Frontal cortex (tissue), 4 donors: ENCODE data around the gene SLC44A1. TPM values are rescaled to one million over a fixed set of nuclear protein-coding genes. Genes with fewer than 3 reads are reported as not detected.

Source experiments
- DNase-seq, 2 donors: peaks; one replicate each; pipeline ENCODE4 v3.0.0; 2012; ENCODE audit warnings: low spot score in 2 of 2
- FAIRE-seq: peaks from 2 replicates; lab custom pipeline; 2012; peaks lifted over from hg19 to GRCh38; lab: Jason Lieb, UNC
- total RNA-seq: library from RNA; depleted of rRNA; stranded (reverse); fragments of >200 nt; gene quantifications from one replicate; pipeline ENCODE4 v1.2.3, GENCODE V29; 2014
- donor health status: control.
- donor health status: control.
- donor health status: control.

The SLC44A1 gene
- total RNA-seq, 1 donor from 2014 or later, result 38.7 TPM

- FAIRE-seq (no peak), DNase-seq (no peak)
Measured at GRCh38 chr9:105444130-105444529, 199.7 kb downstream of the SLC44A1 start.

GRCh38 chr9:105445203-105445881 is 200.9 kb downstream of the SLC44A1 start:
- no peak for DNase-seq
- no peak for FAIRE-seq

GRCh38 chr9:105447386-105447813 is 202.9 kb downstream of the SLC44A1 start:
- FAIRE-seq (no peak), DNase-seq (peak in 1 of 2 donors; percentile 12)

DNA sequence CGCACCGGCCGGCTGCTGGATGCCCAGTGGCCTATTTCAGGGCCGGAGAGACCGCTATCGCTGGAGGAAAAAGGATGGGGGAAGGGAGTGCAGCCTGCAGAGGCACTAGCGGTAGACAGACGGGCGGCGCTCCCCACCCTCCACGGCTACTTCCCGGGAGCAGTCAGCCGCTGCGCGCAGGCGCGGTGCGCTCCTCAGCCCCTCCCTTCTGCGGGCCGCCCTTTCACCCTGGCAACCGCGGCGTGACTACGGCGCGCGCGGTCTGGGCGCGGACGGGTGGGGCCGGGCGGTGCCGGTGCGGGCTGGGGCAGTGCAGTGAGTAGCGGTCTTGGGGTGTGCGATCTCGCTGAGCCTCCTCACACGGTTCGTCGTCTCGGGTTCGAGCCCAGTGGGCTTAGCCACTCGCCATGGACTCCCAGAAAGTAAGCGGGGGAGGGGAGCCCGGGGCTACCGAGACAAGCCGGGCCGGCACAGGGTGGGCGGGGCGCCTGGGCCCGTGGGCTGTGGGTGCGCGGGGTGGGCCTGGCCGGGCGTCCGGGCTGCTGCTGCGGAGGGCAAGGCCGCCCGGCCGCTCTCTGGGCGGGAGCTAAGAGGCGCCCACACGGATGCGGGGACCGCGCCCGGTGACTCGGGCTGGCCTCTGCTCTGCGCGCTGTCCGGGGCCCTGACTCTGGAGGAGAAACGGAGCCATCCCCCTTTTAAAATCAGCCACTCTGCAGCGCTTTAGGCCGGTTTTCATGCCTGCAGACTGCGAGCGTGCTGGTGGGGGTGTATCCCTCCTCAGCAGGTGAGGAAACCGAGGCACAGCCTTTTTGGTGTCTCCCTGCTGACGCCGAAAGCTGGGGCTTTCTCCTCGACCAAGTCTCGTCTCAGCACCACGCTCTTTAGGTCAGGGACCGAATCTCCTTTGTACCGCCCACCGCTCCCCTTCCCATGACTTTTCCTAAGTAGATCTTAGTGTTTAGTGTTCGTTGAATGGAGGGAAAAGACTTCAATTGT is 203.7 kb downstream of the SLC44A1 start, which contains the start of gene FSD1L:
Gene FSD1L (plus strand): TSS at position 221 of the 999 bp plus-strand sequence. CDS start 187 bp downstream, at position 408.
- FAIRE-seq, result no peak

GRCh38 chr9:105449081-105449480 is 204.6 kb downstream of the SLC44A1 start:
- no peak for FAIRE-seq

More for the DNA sequence above, 203.7 kb downstream of the SLC44A1 start, which contains the start of gene FSD1L:
- DNase-seq, result peak; percentile 83 to 84

DNA sequence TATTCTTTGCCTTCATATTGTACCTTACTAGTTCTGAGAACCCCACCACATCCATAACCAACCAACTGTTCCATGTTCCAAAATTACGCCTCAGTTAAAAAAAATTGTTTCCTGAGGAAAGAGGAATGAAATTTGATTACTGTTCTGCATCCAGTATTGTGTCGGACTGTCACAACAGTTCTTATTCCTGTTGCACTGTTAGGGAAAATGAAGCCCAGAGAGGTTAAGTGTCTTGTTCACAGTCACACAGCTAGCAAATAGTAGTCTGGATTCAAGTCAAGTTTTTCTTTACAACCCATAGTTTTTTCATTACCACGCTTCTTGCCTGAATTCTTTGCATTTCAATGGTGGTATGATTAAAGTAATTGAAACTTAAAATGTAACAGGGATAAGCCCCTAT is 207.7 kb downstream of the SLC44A1 start:
- FAIRE-seq (no peak), DNase-seq (no peak)

More at GRCh38 chr9:105449081-105449480, 204.6 kb downstream of the SLC44A1 start:
- no peak for DNase-seq

DNA sequence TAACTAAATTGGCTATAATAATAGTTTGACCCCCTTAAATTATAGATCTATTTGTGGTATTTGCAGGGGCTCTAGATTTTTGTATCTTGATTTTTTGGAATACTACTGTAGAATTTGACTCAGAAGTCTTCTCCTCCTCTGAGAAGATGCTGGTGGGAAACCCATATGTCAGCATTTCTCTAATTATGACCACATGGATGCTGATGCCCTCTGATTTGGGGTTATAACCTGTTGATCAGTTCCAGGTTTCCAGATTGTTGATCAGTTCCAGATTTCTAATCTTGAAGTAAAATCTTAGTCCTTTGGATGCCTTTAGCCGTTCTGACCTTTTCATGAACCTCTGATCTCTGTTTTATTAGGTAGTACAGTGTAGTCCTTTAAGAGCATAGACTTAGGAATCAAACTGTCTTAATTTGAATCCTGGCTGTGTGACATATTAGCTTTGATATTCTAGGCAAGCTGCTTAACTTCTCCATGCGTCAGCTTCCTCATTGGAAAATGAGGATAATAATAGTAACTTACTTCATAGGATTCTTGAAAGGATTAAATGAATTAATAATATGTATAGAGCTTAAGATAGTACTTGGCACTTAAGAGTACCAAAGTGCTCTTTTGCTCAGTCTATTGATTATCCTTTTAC is 211.5 kb downstream of the SLC44A1 start:
- no peak for FAIRE-seq

DNA sequence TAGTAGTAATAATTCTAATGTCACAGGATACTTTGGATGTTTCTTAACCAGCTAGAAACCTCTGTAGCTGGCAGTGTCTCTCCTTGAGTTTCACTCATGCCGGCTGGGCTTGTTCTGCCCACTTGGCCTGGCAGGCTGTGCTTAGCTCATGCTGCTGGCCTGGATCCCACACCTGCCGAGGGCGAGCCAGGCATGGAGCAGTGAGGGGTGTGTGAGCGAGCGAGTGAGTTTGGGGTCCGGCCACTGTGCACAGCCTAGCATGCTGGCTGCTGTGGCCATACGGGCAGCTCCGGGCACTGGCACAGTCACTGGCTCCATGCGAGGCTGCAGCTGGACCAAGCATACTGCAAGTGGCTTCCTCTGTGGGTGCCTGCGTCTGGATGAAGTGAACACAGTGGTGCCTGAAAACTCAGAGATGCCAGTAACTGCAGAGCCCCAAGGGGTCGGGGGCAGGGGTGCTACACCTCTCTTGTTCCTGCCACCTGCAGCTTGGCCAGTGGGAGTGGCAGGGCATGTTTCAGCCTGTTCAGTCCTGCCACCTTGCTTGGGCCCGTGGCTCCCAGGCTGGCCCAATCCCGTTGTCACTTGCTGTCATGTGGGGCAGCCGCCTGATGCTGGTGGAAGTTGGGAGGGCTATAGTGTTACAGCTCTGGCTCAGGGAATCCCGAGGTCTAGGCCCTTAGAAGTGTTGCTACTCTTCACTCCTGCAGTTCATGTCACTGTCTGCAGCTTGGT is 213.3 kb downstream of the SLC44A1 start:
- DNase-seq (no peak), FAIRE-seq (no peak)

More for the DNA sequence above, 211.5 kb downstream of the SLC44A1 start:
- no peak for DNase-seq

GRCh38 chr9:105458404-105458803 is 214.0 kb downstream of the SLC44A1 start:
- FAIRE-seq, result no peak
- DNase-seq, result no peak

DNA sequence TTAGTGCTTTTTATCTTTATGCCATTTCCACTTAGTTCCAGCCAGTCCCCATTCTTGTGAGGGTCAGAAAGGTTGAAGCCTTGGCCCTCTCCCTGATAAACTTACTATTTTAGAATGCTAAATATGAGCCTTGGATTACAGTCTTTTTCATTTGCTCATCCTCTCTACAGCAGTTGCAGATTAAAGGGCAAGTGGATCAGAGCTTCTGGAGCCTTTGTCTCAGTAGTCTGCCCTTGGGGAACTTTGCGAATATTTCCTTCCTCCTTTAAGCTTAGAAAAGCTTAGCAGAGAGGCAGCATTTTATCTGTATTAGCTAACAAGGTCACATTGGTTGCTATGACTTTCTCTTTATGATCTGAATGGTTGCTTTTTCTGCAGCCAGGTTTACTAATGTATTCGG is 214.9 kb downstream of the SLC44A1 start:
- no peak for FAIRE-seq
- no peak for DNase-seq

DNA sequence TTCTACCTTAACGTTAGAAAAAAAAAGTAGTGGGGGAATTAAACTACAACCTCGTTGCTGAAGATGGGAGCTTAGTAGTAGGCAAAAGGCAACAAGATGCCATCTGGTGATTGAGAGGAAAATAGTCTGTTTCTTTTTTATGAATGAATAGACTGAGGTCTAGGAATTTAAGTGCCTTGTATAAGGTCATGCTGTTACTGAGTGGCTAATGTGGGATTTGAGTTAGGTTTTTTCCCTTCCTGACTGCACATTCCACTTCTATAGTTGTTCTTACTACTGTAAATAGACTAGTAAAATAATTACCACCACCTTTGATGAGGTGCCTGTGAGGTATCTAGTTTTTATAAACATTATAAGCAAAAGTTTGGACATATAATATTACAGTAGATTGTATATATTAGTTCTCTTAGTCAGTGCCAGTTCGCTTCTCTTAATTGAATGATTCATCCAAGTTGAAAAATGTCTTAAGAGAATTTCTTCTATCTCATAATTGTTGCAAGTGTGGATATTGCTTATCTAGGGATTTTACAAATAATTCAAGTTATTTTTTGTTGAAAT is 222.5 kb downstream of the SLC44A1 start:
- DNase-seq (no peak), FAIRE-seq (no peak)

- no peak for DNase-seq
- no peak for FAIRE-seq
Measured at GRCh38 chr9:105468875-105469274, 224.4 kb downstream of the SLC44A1 start.

- DNase-seq (no peak), FAIRE-seq (no peak)
Measured at GRCh38 chr9:105473221-105473620, 228.8 kb downstream of the SLC44A1 start.

GRCh38 chr9:105475302-105475701 is 230.9 kb downstream of the SLC44A1 start:
- FAIRE-seq (no peak), DNase-seq (no peak)

DNA sequence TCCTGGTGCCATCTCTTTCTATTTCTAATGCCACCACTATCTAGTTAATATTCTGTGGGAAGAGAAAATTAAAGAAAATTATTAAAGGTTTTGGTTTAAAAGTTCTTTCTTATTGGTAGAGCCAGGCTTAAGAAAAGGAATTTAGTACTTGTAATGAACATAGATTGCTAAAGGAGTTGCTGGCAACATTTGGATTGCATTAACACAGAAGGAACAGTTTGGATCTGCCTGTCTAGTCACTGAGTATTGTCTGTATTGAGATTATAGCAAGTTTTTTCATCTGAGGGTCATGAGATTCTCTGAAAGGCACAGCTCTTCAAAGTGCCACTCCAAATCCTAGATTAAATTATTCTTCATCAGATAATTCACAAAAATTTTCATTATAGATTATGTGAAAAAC is 235.4 kb downstream of the SLC44A1 start:
- no peak for DNase-seq
- FAIRE-seq, result no peak

DNA sequence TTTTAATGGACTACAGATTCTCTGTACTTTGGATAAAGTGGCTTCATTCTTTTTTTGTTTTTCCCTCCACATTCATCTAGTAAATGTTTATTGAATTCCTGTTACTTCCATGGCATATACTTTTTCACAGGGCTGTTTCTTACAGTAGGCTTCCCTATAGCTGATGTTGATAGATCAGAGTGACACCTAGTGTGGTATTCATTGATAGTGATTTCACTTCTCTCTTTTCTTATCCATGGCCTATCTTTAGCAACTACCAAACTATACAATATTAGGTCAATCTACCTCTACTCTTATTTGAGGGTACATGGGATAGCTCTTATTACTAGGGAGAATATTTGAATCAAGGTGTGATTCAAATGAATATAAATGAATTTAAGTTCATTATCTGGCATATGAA is 239.2 kb downstream of the SLC44A1 start:
- no peak for FAIRE-seq
- DNase-seq, result no peak

DNA sequence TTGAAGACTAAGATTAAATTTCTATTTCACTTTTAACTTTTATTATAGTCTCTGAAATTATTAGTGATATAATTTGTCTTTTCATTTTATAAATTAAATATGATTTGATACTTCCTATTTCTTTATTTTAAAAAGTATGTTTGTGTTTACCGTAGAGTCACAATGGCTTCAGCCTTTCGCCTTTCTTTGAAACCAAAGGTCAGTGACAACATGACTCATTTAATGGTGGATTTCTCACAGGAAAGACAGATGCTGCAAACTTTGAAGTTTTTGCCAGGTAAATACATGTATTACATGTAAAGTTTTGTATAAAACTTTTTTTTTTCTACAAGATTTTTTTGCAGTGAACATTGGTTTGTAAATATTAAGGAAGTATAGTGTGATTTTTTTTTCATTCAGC is 239.8 kb downstream of the SLC44A1 start:
- DNase-seq (no peak), FAIRE-seq (peak; percentile 89)

DNA sequence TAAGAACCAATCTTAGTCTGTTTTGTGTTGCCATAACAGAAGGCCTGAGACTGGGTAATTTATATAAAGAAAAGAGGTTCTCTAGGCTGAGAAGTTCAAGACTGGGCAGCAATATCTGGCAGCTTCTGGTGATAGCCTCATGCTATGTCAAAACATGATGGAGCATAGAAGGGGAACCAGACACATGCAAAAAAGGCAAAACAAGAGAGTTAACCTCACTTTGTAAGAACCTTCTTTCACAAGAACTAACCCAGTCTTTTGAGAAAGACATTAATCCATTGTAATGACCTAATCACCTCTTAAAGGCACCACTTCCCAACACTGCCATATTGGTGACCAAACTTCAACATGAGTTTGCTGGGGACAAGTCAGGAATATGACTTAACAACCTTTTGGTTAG is 240.7 kb downstream of the SLC44A1 start:
- no peak for FAIRE-seq

More for the DNA sequence above, 240.7 kb downstream of the SLC44A1 start:
- no peak for DNase-seq
